Measurements from ENCODE around the gene ZP2.

- TF ChIP-seq POLR2A (IDR thresholded peaks at IDR 0.05) (no peak), CTCF (IDR thresholded peaks at IDR 0.05) (no peak)
Measured at GRCh38 chr16:21226749-21227148, 15.4 kb upstream of the ZP2 start.
